ENCODE measurements around the gene CNKSR3. TPM values are rescaled to one million over a fixed set of nuclear protein-coding genes. Genes with fewer than 3 reads are reported as not detected.

Gene CNKSR3
- total RNA-seq, 1 donor from 2014 or later, result 12.1 TPM

DNA sequence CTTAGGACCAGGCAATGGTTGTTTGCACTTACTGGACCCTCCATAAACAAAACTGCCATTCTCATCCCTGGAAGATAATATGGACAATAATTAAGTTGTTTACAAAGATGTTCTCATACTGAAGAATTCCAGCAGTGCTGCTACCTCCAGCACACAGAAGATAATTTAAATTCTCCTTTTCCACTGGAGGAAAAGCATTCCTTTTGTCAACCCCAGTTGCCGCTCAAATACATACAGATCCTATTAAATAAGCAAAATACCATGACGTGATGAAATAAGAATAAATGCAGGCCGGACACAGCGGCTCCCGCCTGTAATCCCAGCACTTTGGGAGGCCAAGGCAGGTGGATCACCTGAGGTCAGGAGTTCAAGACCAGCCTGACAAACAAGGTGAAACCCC lies 99.4 kb downstream of the CNKSR3 start:
- no peak for DNase-seq (ENCODE audit: low read depth)
- TF ChIP-seq, protein P1, sequence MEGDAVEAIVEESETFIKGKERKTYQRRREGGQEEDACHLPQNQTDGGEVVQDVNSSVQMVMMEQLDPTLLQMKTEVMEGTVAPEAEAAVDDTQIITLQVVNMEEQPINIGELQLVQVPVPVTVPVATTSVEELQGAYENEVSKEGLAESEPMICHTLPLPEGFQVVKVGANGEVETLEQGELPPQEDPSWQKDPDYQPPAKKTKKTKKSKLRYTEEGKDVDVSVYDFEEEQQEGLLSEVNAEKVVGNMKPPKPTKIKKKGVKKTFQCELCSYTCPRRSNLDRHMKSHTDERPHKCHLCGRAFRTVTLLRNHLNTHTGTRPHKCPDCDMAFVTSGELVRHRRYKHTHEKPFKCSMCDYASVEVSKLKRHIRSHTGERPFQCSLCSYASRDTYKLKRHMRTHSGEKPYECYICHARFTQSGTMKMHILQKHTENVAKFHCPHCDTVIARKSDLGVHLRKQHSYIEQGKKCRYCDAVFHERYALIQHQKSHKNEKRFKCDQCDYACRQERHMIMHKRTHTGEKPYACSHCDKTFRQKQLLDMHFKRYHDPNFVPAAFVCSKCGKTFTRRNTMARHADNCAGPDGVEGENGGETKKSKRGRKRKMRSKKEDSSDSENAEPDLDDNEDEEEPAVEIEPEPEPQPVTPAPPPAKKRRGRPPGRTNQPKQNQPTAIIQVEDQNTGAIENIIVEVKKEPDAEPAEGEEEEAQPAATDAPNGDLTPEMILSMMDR (IDR thresholded peaks at IDR 0.05; ENCODE audit: insufficient read depth, low read length, poor library complexity, severe bottlenecking), result no peak
- H3K27me3 ChIP-seq (ENCODE audit: control insufficient read depth, insufficient read depth, low read length), result no peaks in the 10 kb centered on the region
- no peaks in the 10 kb centered on the region for H3K36me3 ChIP-seq (ENCODE audit: control insufficient read depth, insufficient read depth, low read length)
- no peak overlapping the region for H3K4me3 ChIP-seq (ENCODE audit: low read depth, low read length)

- Histone ChIP-seq H3K27me3 (ENCODE audit: control insufficient read depth, insufficient read depth, low read length) (no peaks in the 10 kb centered on the region), H3K4me3 (ENCODE audit: low read depth, low read length) (no peak overlapping the region), H3K36me3 (ENCODE audit: control insufficient read depth, insufficient read depth, low read length) (no peaks in the 10 kb centered on the region)
- TF ChIP-seq, protein P1 (IDR thresholded peaks at IDR 0.05; ENCODE audit: insufficient read depth, low read length, poor library complexity, severe bottlenecking), result no peak
- peak; percentile 96 for DNase-seq (ENCODE audit: low read depth)
These were observed 99.8 kb downstream of the CNKSR3 start for GRCh38 chr6:154410619-154411072.

DNA sequence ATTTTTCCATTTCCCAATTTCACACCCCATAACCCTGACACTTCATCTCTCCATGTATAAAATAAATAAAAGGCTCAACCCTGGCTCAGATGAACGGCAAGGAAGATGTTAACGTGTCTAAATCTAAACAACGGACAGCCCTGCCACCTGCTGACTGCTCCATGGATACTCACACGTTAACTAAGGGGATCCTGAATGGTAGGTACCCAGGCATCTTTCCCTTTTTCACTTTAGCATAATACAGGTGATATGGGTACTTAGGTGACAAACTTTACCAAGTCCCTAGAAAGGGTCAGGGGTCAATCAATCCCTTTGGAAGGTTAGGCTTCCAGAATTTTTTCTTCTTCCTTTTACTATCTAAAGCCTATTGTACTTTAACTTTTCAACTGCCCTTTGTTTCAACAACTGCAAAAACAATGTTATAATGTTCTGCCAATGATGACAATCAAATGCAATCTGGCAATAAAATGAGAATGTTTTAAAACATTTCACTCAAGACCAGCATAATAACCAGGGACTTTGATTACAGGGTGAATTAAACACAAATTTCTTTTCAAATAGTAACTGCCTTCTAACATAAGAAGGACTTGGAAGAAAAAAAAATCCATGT lies 101.5 kb downstream of the CNKSR3 start:
- Histone ChIP-seq H3K36me3 (ENCODE audit: control insufficient read depth, insufficient read depth, low read length) (no peaks in the 10 kb centered on the region), H3K4me3 (ENCODE audit: low read depth, low read length) (no peak overlapping the region), H3K27me3 (ENCODE audit: control insufficient read depth, insufficient read depth, low read length) (no peaks in the 10 kb centered on the region)
- TF ChIP-seq, protein P1 (IDR thresholded peaks at IDR 0.05; ENCODE audit: insufficient read depth, low read length, poor library complexity, severe bottlenecking), result peak; percentile 47
- no peak for DNase-seq (ENCODE audit: low read depth)

DNA sequence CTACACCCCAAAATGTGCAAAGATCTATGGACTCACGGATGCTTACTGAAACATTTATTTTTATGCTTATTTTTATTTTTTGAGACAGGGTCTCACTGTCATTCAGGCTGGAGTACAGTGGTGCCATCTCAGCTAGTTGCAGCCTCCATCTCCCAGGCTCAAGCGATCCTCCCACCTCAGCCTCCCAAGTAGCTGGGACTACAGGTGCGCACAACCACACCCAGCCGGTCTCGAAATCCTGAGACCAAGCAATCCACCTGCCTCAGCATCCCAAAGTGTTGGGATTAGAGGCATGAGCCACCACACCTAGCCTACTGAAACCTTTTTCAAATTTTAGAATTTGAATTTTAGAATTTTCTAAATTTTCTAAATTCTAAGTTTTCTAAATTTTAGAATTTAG lies 103.0 kb downstream of the CNKSR3 start:
- DNase-seq (ENCODE audit: low read depth), result no peak
- TF ChIP-seq, protein P1 (IDR thresholded peaks at IDR 0.05; ENCODE audit: insufficient read depth, low read length, poor library complexity, severe bottlenecking), result no peak
- Histone ChIP-seq H3K27me3 (ENCODE audit: control insufficient read depth, insufficient read depth, low read length) (no peaks in the 10 kb centered on the region), H3K4me3 (ENCODE audit: low read depth, low read length) (no peak overlapping the region), H3K36me3 (ENCODE audit: control insufficient read depth, insufficient read depth, low read length) (no peaks in the 10 kb centered on the region)

- TF ChIP-seq, protein P1 (IDR thresholded peaks at IDR 0.05; ENCODE audit: insufficient read depth, low read length, poor library complexity, severe bottlenecking), result no peak
- H3K4me3 ChIP-seq (ENCODE audit: low read depth, low read length), result no peak overlapping the region
- no peaks in the 10 kb centered on the region for H3K27me3 ChIP-seq (ENCODE audit: control insufficient read depth, insufficient read depth, low read length)
- no peaks in the 10 kb centered on the region for H3K36me3 ChIP-seq (ENCODE audit: control insufficient read depth, insufficient read depth, low read length)
- DNase-seq (ENCODE audit: low read depth), result no peak
These were observed 103.6 kb downstream of the CNKSR3 start for GRCh38 chr6:154406869-154407268.

DNA sequence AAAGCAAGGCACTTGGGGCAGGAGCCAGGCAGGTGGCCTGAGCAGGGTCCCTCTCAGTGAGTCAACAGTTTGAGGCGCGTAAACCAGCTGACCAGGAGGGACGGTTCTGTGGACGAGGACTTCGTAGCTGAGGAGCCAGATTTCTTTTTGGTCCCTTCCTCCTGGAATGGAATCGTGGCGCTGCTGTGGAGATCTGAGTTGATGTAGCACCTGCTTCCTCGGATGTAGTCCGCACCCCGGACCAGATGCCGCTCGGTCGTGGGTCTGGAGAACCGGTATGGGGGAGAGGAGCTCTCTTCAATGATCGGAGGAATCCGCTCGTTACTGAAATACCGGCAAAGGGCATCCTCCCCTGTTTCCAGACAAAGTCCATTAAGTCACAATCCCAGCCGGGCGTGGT lies 104.2 kb downstream of the CNKSR3 start:
- no peak for DNase-seq (ENCODE audit: low read depth)
- H3K36me3 ChIP-seq (ENCODE audit: control insufficient read depth, insufficient read depth, low read length), result peaks cover under 1% of the 10 kb centered on the region
- H3K4me3 ChIP-seq (ENCODE audit: low read depth, low read length), result no peak overlapping the region
- TF ChIP-seq, protein P1 (IDR thresholded peaks at IDR 0.05; ENCODE audit: insufficient read depth, low read length, poor library complexity, severe bottlenecking), result no peak
- H3K27me3 ChIP-seq (ENCODE audit: control insufficient read depth, insufficient read depth, low read length), result no peaks in the 10 kb centered on the region

Measured in kidney epithelial cell (primary cell).